Transverse colon (tissue), 4 donors: ENCODE measurements around the gene DGKD. TPM values are rescaled to one million over a fixed set of nuclear protein-coding genes. Genes with fewer than 3 reads are reported as not detected.

Experiments
- DNase-seq: peaks from one replicate; pipeline ENCODE4 v3.0.0-alpha.2; 2019
- H3K27ac ChIP-seq, 4 donors: fragments of 200-600 bp; sonication (generic); 2 replicates each; pipeline ENCODE4 v1.5.1; 2016 to 2018; ENCODE audit warnings: inconsistent platforms in 4 of 4
- H3K27me3 ChIP-seq: fragments of 200-600 bp; sonication (generic); 2 replicates; pipeline ENCODE4 v1.5.1; 2017; ENCODE audit warnings: inconsistent platforms
- H3K36me3 ChIP-seq, 4 donors: fragments of 200-600 bp; sonication (generic); 2 replicates each; pipeline ENCODE4 v1.5.1; 2017 to 2019; ENCODE audit warnings: inconsistent platforms in 4 of 4
- H3K4me1 ChIP-seq, 4 donors: fragments of 200-600 bp; sonication (generic); 2 replicates each; pipeline ENCODE4 v1.5.1; 2017 to 2020; ENCODE audit warnings: inconsistent platforms in 4 of 4
- H3K4me3 ChIP-seq, 4 donors: fragments of 200-600 bp; sonication (generic); 1 replicate in 1 of 4; 2 replicates in 3 of 4; pipeline versions ENCODE4 v1.5.1 to v1.6.1; 2017 to 2019; ENCODE audit warnings: inconsistent platforms in 4 of 4
- H3K9me3 ChIP-seq, 2 donors: fragments of 200-600 bp; sonication (generic); 2 replicates each; pipeline ENCODE4 v1.5.1; 2017 to 2019; ENCODE audit warnings: inconsistent platforms in 2 of 2
- EP300 ChIP-seq: sonication (generic); formaldehyde crosslinking; IDR thresholded peaks from one replicate; pipeline ENCODE4 v1.6.1; 2017; ENCODE audit warnings: antibody characterized with exemption, low read depth
- POLR2A ChIP-seq: fragments of 450-650 bp; IDR thresholded peaks from one replicate; pipeline ENCODE4 v1.6.1; 2016; ENCODE audit warnings: antibody characterized with exemption, mild to moderate bottlenecking, moderate library complexity
- POLR2AphosphoS5 ChIP-seq, 3 donors: sonication (generic); formaldehyde crosslinking; IDR thresholded peaks; one replicate each; pipeline ENCODE4 v1.6.1; 2016; ENCODE audit warnings: antibody characterized with exemption in 3 of 3
- WGBS, 2 donors: methylation state at CpG; one replicate each; pipeline ENCODE4 v1.1.5; 2018; ENCODE audit warnings: low coverage in 1 of 2; 5-methylcytosine and 5-hydroxymethylcytosine counted together
- in situ Hi-C, 4 donors: fragments of 200-750 bp; cut with MboI; loops; one replicate each; pipeline versions ENCODE4 v1.15.0 to v1.15.1; 2017; ENCODE audit warnings: low sequenced_read_pairs in 3 of 4, low pct_ligation_motif_present in 1 of 4, low pct_unique_long_range_greater_than_20kb in 1 of 4
- intact Hi-C: fragments of 100-400 bp; cut with DNase I; formaldehyde crosslinking; loops from one replicate; pipeline ENCODE4 v1.15.1; 2023; ENCODE audit warnings: low total_unique reads
- total RNA-seq, 4 donors: library from RNA; depleted of rRNA; stranded (reverse); fragments of >200 nt; gene quantifications; one replicate each; pipeline ENCODE4 v1.1.0, GENCODE V29; 2016
- TF ChIP-seq, protein P1 (sequence below), 5 experiments: fragments of 200-600 bp in 3 of 5; fragments of 450-650 bp in 2 of 5; sonication (generic) in 3 of 5; IDR thresholded peaks; 1 replicate in 2 of 5; 2 replicates in 3 of 5; pipeline ENCODE4 v1.5.1; 2016 to 2017; ENCODE audit warnings: antibody characterized with exemption in 5 of 5, inconsistent platforms in 3 of 5, mild to moderate bottlenecking in 2 of 5, moderate library complexity in 1 of 5

Gene DGKD
- total RNA-seq, 4 donors from 2014 or later = 55.7 to 166 (median 91.5) TPM

DNA sequence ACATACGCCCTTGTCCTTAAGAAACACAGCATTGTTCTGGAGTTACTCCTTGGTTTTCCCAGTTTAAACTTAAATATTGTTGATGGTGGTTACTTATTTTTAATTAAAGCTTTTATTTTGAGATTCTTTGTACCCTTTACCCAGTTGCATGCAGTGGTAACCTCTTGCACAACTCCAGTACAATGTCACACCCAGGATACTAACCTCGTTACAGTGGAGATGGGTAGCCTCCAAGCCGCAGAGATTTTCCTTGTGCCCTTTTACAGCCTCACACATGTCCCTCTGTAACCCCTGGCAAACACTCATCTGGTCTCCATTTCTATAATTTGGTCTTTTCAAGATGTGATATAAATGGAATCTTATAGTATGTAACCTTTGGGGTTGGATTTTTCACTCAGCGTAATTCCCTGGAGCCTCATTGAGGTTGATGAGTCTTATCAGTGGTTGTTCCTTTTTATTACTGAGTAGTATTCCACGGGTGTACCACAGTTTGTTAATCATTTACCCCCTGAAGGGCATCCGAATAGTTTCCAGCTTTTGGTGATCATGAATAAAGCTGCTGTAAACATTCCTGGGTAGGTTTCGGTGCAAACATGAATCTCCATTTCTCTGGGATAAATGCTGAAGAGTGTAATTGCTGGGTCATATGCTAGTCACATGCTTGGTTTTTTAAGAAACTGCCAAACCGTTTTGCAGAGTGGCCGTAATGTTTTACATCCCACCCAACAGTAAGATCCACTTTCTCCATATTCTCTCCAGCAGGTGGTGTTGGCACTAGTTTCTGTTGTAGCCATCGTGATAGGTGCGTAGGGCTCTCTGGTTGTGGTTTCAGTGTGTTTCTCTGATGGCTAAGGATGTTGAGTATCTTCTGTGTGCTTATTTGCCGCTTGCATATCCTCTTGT is 68.6 kb downstream of the DGKD start:
- WGBS, 2 donors = 67 to 75% methylated on average over 4 to 12 of the region's 12 CpGs

DNA sequence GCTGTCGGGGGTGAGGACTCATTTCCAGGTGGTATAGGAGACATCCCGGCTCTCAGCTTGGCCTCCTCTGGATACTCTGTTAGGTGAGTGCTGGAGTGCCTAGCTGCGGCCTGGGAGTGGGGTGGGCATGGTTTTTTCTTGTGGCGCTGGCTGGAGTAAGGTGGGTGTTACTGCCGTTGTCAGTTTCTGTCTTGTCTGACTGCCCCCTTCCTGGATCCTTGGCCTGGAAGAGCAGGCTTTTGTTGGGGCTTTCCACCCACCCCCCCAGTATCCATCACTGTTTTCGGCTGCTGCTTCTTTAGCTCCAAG is 69.2 kb downstream of the DGKD start:
- Histone ChIP-seq H3K36me3 (no peaks in the 10 kb centered on the region), H3K4me1 (peaks cover 34 to 72% (median 52%) of the 10 kb centered on the region in 4 donors), H3K27ac (peak overlapping the region; percentile 84 to 88 (median 87)), H3K9me3 (no peaks in the 10 kb centered on the region), H3K4me3 (no peak overlapping the region), H3K27me3 (no peaks in the 10 kb centered on the region)
- no peak for DNase-seq
- TF ChIP-seq POLR2A (no peak), POLR2AphosphoS5 (IDR thresholded peaks at IDR 0.05) (no peak), EP300 (no peak)
- TF ChIP-seq, protein P1, sequence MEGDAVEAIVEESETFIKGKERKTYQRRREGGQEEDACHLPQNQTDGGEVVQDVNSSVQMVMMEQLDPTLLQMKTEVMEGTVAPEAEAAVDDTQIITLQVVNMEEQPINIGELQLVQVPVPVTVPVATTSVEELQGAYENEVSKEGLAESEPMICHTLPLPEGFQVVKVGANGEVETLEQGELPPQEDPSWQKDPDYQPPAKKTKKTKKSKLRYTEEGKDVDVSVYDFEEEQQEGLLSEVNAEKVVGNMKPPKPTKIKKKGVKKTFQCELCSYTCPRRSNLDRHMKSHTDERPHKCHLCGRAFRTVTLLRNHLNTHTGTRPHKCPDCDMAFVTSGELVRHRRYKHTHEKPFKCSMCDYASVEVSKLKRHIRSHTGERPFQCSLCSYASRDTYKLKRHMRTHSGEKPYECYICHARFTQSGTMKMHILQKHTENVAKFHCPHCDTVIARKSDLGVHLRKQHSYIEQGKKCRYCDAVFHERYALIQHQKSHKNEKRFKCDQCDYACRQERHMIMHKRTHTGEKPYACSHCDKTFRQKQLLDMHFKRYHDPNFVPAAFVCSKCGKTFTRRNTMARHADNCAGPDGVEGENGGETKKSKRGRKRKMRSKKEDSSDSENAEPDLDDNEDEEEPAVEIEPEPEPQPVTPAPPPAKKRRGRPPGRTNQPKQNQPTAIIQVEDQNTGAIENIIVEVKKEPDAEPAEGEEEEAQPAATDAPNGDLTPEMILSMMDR (IDR thresholded peaks at IDR 0.05) = no peak
- WGBS, 2 donors = 81% methylated on average over 6 of the region's 6 CpGs; no CpG with 5 or more reads in 1 of the 2 donors
- intact Hi-C loops = no loop called here
- in situ Hi-C loops = no loop called here

More for the DNA sequence above, 68.6 kb downstream of the DGKD start:
- peak overlapping the region; percentile 84 to 88 (median 87) for H3K27ac ChIP-seq
- H3K27me3 ChIP-seq = no peaks in the 10 kb centered on the region
- intact Hi-C loops (no loop called here), in situ Hi-C loops (no loop called here)
- TF ChIP-seq POLR2AphosphoS5 (IDR thresholded peaks at IDR 0.05) = peak in 1 of 3 donors; percentile 19
- TF ChIP-seq, protein P1 (IDR thresholded peaks at IDR 0.05) = peak in 2 of 5 experiments; percentile 32 to 59
- TF ChIP-seq POLR2A = no peak
- H3K9me3 ChIP-seq = no peaks in the 10 kb centered on the region
- peaks cover 38 to 77% (median 53%) of the 10 kb centered on the region in 4 donors for H3K4me1 ChIP-seq
- H3K4me3 ChIP-seq = no peak overlapping the region
- H3K36me3 ChIP-seq = no peaks in the 10 kb centered on the region
- DNase-seq = no peak

DNA sequence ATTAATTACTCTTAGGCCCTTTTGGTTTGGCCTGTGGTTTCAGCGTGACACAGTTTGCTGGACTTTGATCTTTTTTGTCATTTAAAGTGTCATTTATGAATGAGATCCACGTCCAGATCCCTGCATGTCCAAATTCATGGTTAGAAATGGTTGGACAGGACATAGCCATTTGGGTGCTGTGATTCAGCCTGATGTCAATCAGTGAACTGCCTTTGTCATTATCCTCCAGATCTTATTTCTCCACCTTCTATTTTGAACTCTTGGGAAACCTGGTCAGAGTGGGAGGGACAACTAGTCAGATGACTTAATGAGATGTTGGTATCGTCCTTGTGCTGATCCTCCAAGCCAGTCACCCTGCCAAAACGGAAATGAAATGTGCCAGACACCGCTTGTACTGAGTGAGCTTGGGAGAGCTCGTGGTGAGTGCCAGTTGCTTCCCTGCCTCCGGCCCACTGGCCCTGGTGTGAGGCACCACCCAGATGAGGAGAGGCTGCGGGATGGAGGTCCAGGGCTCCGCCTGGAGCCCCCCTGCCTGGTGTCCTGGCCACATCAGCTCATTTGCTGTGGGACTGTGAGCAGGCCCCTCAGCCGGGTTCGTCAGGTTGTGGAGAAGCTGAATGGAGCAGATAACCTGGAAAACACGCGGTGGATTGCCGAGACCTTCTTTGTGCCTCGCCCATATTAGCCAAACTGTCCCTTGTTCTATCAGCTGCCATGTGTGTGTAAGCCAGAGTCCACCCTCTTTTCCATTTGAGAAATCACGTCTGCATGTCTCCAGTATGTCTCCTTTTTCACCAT is 70.1 kb downstream of the DGKD start:
- TF ChIP-seq POLR2A (peak; percentile 53), EP300 (no peak), POLR2AphosphoS5 (IDR thresholded peaks at IDR 0.05) (peak in 2 of 3 donors; percentile 45 to 63)
- TF ChIP-seq, protein P1 (IDR thresholded peaks at IDR 0.05) = no peak
- H3K9me3 ChIP-seq = no peaks in the 10 kb centered on the region
- H3K36me3 ChIP-seq = no peaks in the 10 kb centered on the region
- intact Hi-C loops = no loop called here
- H3K27ac ChIP-seq = peak overlapping the region; percentile 84 to 88 (median 87)
- H3K27me3 ChIP-seq = no peaks in the 10 kb centered on the region
- H3K4me3 ChIP-seq = no peak overlapping the region
- in situ Hi-C loops = no loop called here
- 60 to 68% methylated on average over 1 to 16 of the region's 16 CpGs for WGBS, 2 donors
- peaks cover 29 to 70% (median 46%) of the 10 kb centered on the region in 4 donors for H3K4me1 ChIP-seq
- peak; percentile 74 for DNase-seq
